Adrenal gland (tissue), 5 donors: ENCODE data around the gene ATP1A1.

Source experiments
- CTCF ChIP-seq, 6 experiments: fragments of 450-650 bp in 4 of 6; fragments of 200-600 bp in 2 of 6; sonication (generic) in 1 of 6; IDR thresholded peaks; 1 replicate in 5 of 6; 2 replicates in 1 of 6; pipeline versions ENCODE4 v1.5.1 to v1.8.0; 2016 to 2021; ENCODE audit warnings: antibody characterized with exemption in 6 of 6, mild to moderate bottlenecking in 2 of 6, moderate library complexity in 1 of 6
- POLR2A ChIP-seq, 2 donors: fragments of 450-650 bp; IDR thresholded peaks; one replicate each; pipeline ENCODE4 v1.6.1; 2017; ENCODE audit warnings: antibody characterized with exemption in 2 of 2, mild to moderate bottlenecking in 2 of 2, moderate library complexity in 1 of 2
- donor health status: DM: no; HTN: no; CAD: no.

DNA sequence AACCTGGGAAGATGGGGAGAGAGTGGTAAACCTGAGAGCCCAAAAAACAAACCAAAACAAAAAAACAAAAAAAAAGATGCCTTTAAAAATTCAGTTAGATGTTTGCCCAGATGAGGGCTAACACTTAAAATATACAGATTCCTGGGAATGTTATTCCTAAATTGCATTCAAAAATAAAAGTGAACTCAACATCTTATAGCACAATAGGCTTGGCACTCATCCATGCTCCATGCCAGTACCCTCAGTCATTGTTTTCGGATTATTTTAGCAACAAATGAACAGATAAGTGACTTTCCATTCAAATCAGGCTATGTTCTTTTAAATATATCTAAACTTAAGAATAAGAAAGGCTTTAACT is 3.7 kb downstream of the ATP1A1 start:
- TF ChIP-seq CTCF (IDR thresholded peaks at IDR 0.05) (no peak), POLR2A (IDR thresholded peaks at IDR 0.05) (no peak)
